ENCODE results near the gene ELFN1.

DNA sequence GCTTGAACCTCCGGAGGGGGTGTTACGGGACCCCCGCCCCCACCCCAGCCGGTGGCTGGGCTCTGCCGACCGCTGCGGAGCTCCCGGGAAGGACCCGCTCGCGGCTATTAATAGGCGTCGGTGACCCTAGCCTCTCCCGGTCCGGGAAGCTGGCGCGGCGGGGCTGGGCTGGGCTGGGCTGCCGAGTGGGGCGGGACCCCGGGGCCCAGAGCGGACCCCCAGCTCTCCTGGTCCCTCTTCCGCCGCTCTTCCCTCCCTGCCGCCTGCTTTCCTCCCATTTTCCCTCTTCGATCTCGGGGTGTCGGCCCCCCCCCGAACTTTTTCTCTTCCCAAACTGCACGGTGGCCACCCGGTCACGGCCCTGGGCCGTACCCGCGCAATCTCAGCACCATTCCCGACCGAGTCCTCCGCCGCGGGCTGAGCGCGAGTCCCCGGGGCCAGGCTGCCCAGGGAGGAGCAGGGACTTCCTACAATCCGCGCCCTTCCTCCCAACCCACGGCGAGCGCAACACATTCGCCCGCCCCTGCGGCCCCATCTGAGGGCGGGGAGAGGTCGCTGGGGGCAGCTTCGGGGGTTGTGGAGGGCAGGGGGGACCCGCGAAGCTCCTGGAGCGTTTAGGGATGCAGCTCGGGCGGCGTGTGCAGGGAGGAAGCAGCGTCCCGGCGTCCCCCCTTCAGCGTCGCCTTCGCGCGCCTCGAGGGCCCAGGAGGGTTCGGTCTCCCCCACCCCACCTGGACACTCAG, 3.1 kb upstream of the ELFN1 start:
- no peak for TF ChIP-seq POLR2A (IDR thresholded peaks at IDR 0.05; ENCODE audit: low read depth, low read length)
- TF ChIP-seq, protein P1, sequence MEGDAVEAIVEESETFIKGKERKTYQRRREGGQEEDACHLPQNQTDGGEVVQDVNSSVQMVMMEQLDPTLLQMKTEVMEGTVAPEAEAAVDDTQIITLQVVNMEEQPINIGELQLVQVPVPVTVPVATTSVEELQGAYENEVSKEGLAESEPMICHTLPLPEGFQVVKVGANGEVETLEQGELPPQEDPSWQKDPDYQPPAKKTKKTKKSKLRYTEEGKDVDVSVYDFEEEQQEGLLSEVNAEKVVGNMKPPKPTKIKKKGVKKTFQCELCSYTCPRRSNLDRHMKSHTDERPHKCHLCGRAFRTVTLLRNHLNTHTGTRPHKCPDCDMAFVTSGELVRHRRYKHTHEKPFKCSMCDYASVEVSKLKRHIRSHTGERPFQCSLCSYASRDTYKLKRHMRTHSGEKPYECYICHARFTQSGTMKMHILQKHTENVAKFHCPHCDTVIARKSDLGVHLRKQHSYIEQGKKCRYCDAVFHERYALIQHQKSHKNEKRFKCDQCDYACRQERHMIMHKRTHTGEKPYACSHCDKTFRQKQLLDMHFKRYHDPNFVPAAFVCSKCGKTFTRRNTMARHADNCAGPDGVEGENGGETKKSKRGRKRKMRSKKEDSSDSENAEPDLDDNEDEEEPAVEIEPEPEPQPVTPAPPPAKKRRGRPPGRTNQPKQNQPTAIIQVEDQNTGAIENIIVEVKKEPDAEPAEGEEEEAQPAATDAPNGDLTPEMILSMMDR (IDR thresholded peaks at IDR 0.05; ENCODE audit: extremely low read depth in 1 of 2, insufficient read depth in 1 of 2, low read depth in 1 of 2, low read length in 2 of 2): no peak
- no peak for TF ChIP-seq POLR2AphosphoS5 (IDR thresholded peaks at IDR 0.05; ENCODE audit: insufficient read depth, low read depth, low read length)
- TF ChIP-seq, protein P2, sequence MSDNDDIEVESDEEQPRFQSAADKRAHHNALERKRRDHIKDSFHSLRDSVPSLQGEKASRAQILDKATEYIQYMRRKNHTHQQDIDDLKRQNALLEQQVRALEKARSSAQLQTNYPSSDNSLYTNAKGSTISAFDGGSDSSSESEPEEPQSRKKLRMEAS (IDR thresholded peaks at IDR 0.05; ENCODE audit: insufficient read depth, insufficient read length): no peak
- TF ChIP-seq EZH2 (IDR thresholded peaks at IDR 0.05; ENCODE audit: borderline replicate concordance, low read depth, low read length, severe bottlenecking): peak; percentile 97
- TF ChIP-seq JUN (IDR thresholded peaks at IDR 0.05; ENCODE audit: borderline replicate concordance, insufficient read depth, insufficient read length, low read depth): no peak
- TF ChIP-seq FOS (IDR thresholded peaks at IDR 0.05; ENCODE audit: borderline replicate concordance, insufficient read depth, low read length): no peak
- no peak for TF ChIP-seq GATA2 (IDR thresholded peaks at IDR 0.05; ENCODE audit: insufficient read depth, insufficient read length, low read depth, low read length)

All from endothelial cell of umbilical vein (primary cell).